Adrenal gland (tissue), 12 donors: ENCODE data around the gene A3GALT2. TPM values are rescaled to one million over a fixed set of nuclear protein-coding genes. Genes with fewer than 3 reads are reported as not detected.
"Not testable (repeated sequence)": the region's sequence is repeated elsewhere in the genome, so short reads cannot be mapped to it uniquely, and the experiment has no call there.

Experiments
- DNase-seq, 7 donors: peaks; one replicate each; pipeline ENCODE4 v3.0.0-alpha.2; 2019 to 2020
- H3K27ac ChIP-seq, 5 donors: fragments of 200-600 bp; sonication (generic) in 4 of 5; 1 replicate in 3 of 5; 2 replicates in 2 of 5; pipeline versions ENCODE4 v1.5.1 to v1.8.0; 2016 to 2020; ENCODE audit warnings: mild to moderate bottlenecking in 1 of 5
- H3K27me3 ChIP-seq: fragments of 200-600 bp; 2 replicates; pipeline ENCODE4 v1.8.0; 2021
- H3K36me3 ChIP-seq, 2 donors: fragments of 200-600 bp; replicated peaks in 1 of 2; 1 replicate in 1 of 2; 2 replicates in 1 of 2; pipeline versions ENCODE4 v1.5.1 to v1.8.0; 2018 to 2022
- H3K4me1 ChIP-seq, 2 donors: fragments of 200-600 bp; replicated peaks in 1 of 2; 1 replicate in 1 of 2; 2 replicates in 1 of 2; pipeline versions ENCODE4 v1.5.1 to v1.8.0; 2018 to 2021
- H3K4me3 ChIP-seq, 4 donors: fragments of 200-600 bp; sonication (generic) in 3 of 4; one replicate each; pipeline ENCODE4 v1.5.1; 2016 to 2018
- H3K9me3 ChIP-seq, 3 donors: fragments of 200-600 bp; sonication (generic) in 1 of 3; replicated peaks in 1 of 3; 1 replicate in 2 of 3; 2 replicates in 1 of 3; pipeline versions ENCODE4 v1.5.1 to v1.8.0; 2016 to 2021
- CTCF ChIP-seq, 6 experiments: fragments of 450-650 bp in 4 of 6; fragments of 200-600 bp in 2 of 6; sonication (generic) in 1 of 6; IDR thresholded peaks; 1 replicate in 5 of 6; 2 replicates in 1 of 6; pipeline versions ENCODE4 v1.5.1 to v1.8.0; 2016 to 2021; ENCODE audit warnings: antibody characterized with exemption in 6 of 6, mild to moderate bottlenecking in 2 of 6, moderate library complexity in 1 of 6
- POLR2A ChIP-seq, 2 donors: fragments of 450-650 bp; IDR thresholded peaks; one replicate each; pipeline ENCODE4 v1.6.1; 2017; ENCODE audit warnings: antibody characterized with exemption in 2 of 2, mild to moderate bottlenecking in 2 of 2, moderate library complexity in 1 of 2
- WGBS, 4 donors: extraction: QIAGEN DNeasy Blood & Tissue Kit in 2 of 4; methylation state at CpG; one replicate each; pipeline versions ENCODE4 v1.1.5 to v1.1.7; 2013 to 2017; 5-methylcytosine and 5-hydroxymethylcytosine counted together
- intact Hi-C, 2 donors: fragments of 100-400 bp; cut with DNase I; formaldehyde crosslinking; loops; one replicate each; pipeline versions ENCODE4 v1.14.1 to v1.15.0; 2022 to 2023
- polyA plus RNA-seq, 3 donors: library from polyadenylated mRNA; stranded (reverse); fragments of 200-250 nt in 2 of 3; fragments of 350-450 nt in 1 of 3; fragmentation: Illumina TruSeq in 1 of 3; extraction: RNeasy Lipid Tissue Mini Kit (QIAGEN cat#74804) in 1 of 3; gene quantifications; one replicate each; pipeline ENCODE4 v1.2.3, GENCODE V29; 2013 to 2014
- total RNA-seq, 9 donors: library from RNA; depleted of rRNA in 4 of 9; stranded (reverse); fragments of >200 nt in 4 of 9; fragments of 120-200 nt in 1 of 9; fragmentation: NEBNext Ultra II Directional in 1 of 9; extraction: Animal tissue kit (Norgen Biotek cat#: 25700) in 1 of 9; gene quantifications; one replicate each; pipeline versions ENCODE4 v1.1.0 to v1.2.4, GENCODE V29; 2013 to 2023
- donor health status: healthy with polysubstance abuse.
- donor health status: Bipolar disorder and iron deficiency.
- donor health status: DM: yes; HTN: yes; CAD: no.
- donor health status: DM: no; HTN: no; CAD: no.
- donor health status: DM: no; HTN: no; CAD: no.
- donor health status: DM: yes; HTN: yes; CAD: no.

The A3GALT2 gene
- total and polyA plus RNA-seq, 12 donors = 0.17 to 0.49 TPM; not detected in 10

GRCh38 chr1:33292726-33293340, 28.1 kb downstream of the A3GALT2 start:
- no peaks in the 10 kb centered on the region for H3K9me3 ChIP-seq
- H3K36me3 ChIP-seq = peaks cover 0 to 19% of the 10 kb centered on the region in 2 donors
- H3K27ac ChIP-seq = peak overlapping the region in 1 of 5 donors; percentile 61
- peaks cover 0 to 4% of the 10 kb centered on the region in 2 donors for H3K4me1 ChIP-seq
- TF ChIP-seq POLR2A (IDR thresholded peaks at IDR 0.05) = no peak
- no peaks in the 10 kb centered on the region for H3K27me3 ChIP-seq
- 69 to 82% (median 72%) methylated on average over 12 to 13 of the region's 13 CpGs for WGBS, 4 donors
- intact Hi-C loops = loop anchor here in 1 of 2 donors (10.0 kb wide), 1 partner anchor 68 kb away; no protein-coding TSS in a partner anchor
- DNase-seq = peak in 1 of 7 donors; percentile 18
- no peak overlapping the region for H3K4me3 ChIP-seq

GRCh38 chr1:33290615-33291014, 30.3 kb downstream of the A3GALT2 start:
- WGBS, 4 donors = 88 to 100% (median 95%) methylated on average over 1 of the region's 2 CpGs
- Histone ChIP-seq H3K4me1 (peaks cover 0 to 19% of the 10 kb centered on the region in 2 donors), H3K36me3 (peaks cover 0 to 18% of the 10 kb centered on the region in 2 donors)
- not testable (repeated sequence) for H3K4me3 ChIP-seq, H3K9me3 ChIP-seq, DNase-seq, H3K27me3 ChIP-seq, H3K27ac ChIP-seq
- intact Hi-C loops = loop anchor here in 1 of 2 donors (10.0 kb wide), 1 partner anchor 66 kb away; no protein-coding TSS in a partner anchor

DNA sequence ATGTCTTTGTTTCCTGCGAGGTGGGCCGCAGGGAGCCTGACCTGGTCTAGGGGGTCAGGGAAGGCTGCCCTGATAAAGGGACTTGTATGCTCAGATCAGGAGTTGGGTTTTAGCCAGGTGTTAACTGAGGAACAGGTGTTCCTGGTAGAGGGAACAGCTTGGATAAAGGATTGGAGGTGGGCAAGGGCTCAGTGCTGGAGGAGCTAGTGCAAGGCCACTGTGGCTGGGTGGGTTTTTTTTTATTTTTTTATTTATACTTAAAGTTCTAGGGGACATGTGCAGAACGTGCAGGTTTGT, 31.1 kb downstream of the A3GALT2 start:
- intact Hi-C loops = loop anchor here in 1 of 2 donors (10.0 kb wide), 1 partner anchor 65 kb away; no protein-coding TSS in a partner anchor
- peaks cover 0 to 11% of the 10 kb centered on the region in 2 donors for H3K36me3 ChIP-seq
- no peaks in the 10 kb centered on the region for H3K27me3 ChIP-seq
- H3K4me3 ChIP-seq = no peak overlapping the region
- WGBS, 4 donors = 89 to 94% (median 93%) methylated on average over 3 of the region's 3 CpGs
- peaks cover 0 to 19% of the 10 kb centered on the region in 2 donors for H3K4me1 ChIP-seq
- H3K27ac ChIP-seq = no peak overlapping the region
- no peaks in the 10 kb centered on the region for H3K9me3 ChIP-seq
- no peak for DNase-seq
- no peak for TF ChIP-seq CTCF (IDR thresholded peaks at IDR 0.05)
- no peak for TF ChIP-seq POLR2A (IDR thresholded peaks at IDR 0.05)

- Histone ChIP-seq H3K4me3 (no peak overlapping the region), H3K27me3 (no peaks in the 10 kb centered on the region), H3K27ac (no peak overlapping the region), H3K36me3 (peaks cover 0 to 10% of the 10 kb centered on the region in 2 donors), H3K9me3 (no peaks in the 10 kb centered on the region), H3K4me1 (peaks cover 0 to 19% of the 10 kb centered on the region in 2 donors)
- peak in 1 of 7 donors; percentile 8 for DNase-seq
- intact Hi-C loops = no loop called here
- TF ChIP-seq POLR2A (IDR thresholded peaks at IDR 0.05) (no peak), CTCF (IDR thresholded peaks at IDR 0.05) (no peak)
- WGBS, 4 donors = 88 to 94% (median 90%) methylated on average over 15 to 16 of the region's 16 CpGs
Observed at GRCh38 chr1:33288976-33289857, 31.7 kb downstream of the A3GALT2 start.

DNA sequence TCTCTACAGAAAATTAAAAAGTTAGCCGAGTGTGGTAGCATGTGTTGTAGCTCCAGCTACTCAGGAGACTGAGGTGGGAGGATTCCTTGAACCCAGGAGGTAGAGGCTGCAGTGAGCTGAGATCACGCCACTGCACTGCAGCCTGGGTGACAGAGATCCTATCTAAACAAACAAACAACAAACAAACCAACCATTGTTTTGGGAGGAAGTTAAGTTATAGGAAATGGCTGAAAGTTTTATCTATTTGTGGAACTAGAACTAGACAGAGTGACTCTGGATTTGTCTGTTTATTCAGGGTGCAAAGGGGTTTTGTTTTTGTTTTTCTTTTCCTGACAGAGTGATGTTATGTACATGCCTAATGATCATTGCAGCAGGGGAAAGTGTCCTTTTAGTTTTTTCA, 33.6 kb downstream of the A3GALT2 start:
- peak in 1 of 7 donors; percentile 9 for DNase-seq
- intact Hi-C loops = no loop called here
- no peak for TF ChIP-seq POLR2A (IDR thresholded peaks at IDR 0.05)
- TF ChIP-seq CTCF (IDR thresholded peaks at IDR 0.05) = no peak
- 72 to 84% (median 77%) methylated on average over 2 of the region's 2 CpGs for whole genome bisulfite sequencing, 4 donors
- H3K36me3 ChIP-seq = peaks cover 0 to 14% of the 10 kb centered on the region in 2 donors
- peaks cover 0 to 19% of the 10 kb centered on the region in 2 donors for H3K4me1 ChIP-seq
- H3K27ac ChIP-seq = peak overlapping the region in 1 of 5 donors; percentile 26
- H3K27me3 ChIP-seq = no peaks in the 10 kb centered on the region
- H3K4me3 ChIP-seq = no peak overlapping the region
- H3K9me3 ChIP-seq = no peaks in the 10 kb centered on the region
